Measurements from ENCODE around the gene TIMP3. TPM values are rescaled to one million over a fixed set of nuclear protein-coding genes. Genes with fewer than 3 reads are reported as not detected.

Gene TIMP3
- total and polyA plus RNA-seq, 2 donors (not counting 3 experiments of a cell fraction or from before 2014, with no cell fraction given), result 0.22 to 2.0 TPM

GRCh38 chr22:32829451-32829851 lies 27.9 kb downstream of the TIMP3 start:
- no peak for DNase-seq (ENCODE audit: low read depth, low spot score)
- FAIRE-seq, result no peak
- BruUV-seq (replicated peaks), result no TSS peak
- no peak overlapping the region for H3K27ac ChIP-seq (ENCODE audit: insufficient read depth, low read depth, low read length)
- dilution Hi-C loops (cut with MboI; ENCODE audit: extremely low pct_ligation_motif_present, low sequenced_read_pairs), result no loop called here
- H3K27me3 ChIP-seq (ENCODE audit: control insufficient read depth in 2 of 2, insufficient read depth in 2 of 2, low read length in 2 of 2), result no peaks in the 10 kb centered on the region
- no peak for TF ChIP-seq MAX (IDR thresholded peaks at IDR 0.05; ENCODE audit: insufficient read depth, insufficient read length)
- no peak for TF ChIP-seq CTCF (IDR thresholded peaks at IDR 0.05; ENCODE audit: extremely low read depth in 1 of 2, insufficient read depth in 1 of 2, low read depth in 1 of 2, low read length in 2 of 2)
- no peak for TF ChIP-seq POLR2A (IDR thresholded peaks at IDR 0.05; ENCODE audit: low read depth, low read length)
- TF ChIP-seq JUN (IDR thresholded peaks at IDR 0.05; ENCODE audit: borderline replicate concordance, insufficient read depth, insufficient read length, low read depth), result no peak
- no peak for TF ChIP-seq POLR2AphosphoS5 (IDR thresholded peaks at IDR 0.05; ENCODE audit: insufficient read depth, low read depth, low read length)
- TF ChIP-seq MYC (IDR thresholded peaks at IDR 0.05; ENCODE audit: low read depth, low read length), result no peak
- TF ChIP-seq EZH2 (IDR thresholded peaks at IDR 0.05; ENCODE audit: borderline replicate concordance, low read depth, low read length, severe bottlenecking), result no peak
- no peak for TF ChIP-seq GATA2 (IDR thresholded peaks at IDR 0.05; ENCODE audit: insufficient read depth, insufficient read length, low read depth, low read length)
- no peak for TF ChIP-seq FOS (IDR thresholded peaks at IDR 0.05; ENCODE audit: borderline replicate concordance, insufficient read depth, low read length)
- no peaks in the 10 kb centered on the region for H3K79me2 ChIP-seq (ENCODE audit: control insufficient read depth, insufficient read depth, low read length)
- ChIA-PET POLR2A (no interaction called here), CTCF (no interaction called here)
- H3K36me3 ChIP-seq (ENCODE audit: control insufficient read depth in 2 of 2, extremely low read depth in 1 of 2, insufficient read depth in 2 of 2, low read length in 2 of 2), result no peaks in the 10 kb centered on the region
- H3K4me2 ChIP-seq (ENCODE audit: insufficient read depth, low read length), result no peak overlapping the region
- no peaks in the 10 kb centered on the region for H3K9me3 ChIP-seq (replicated peaks; ENCODE audit: control insufficient read depth, insufficient read depth, low read length)
- peaks cover 4% of the 10 kb centered on the region for H3K4me1 ChIP-seq (ENCODE audit: control insufficient read depth, extremely low read depth, insufficient read depth, low read length)
- H2AFZ ChIP-seq (ENCODE audit: low read depth, low read length), result no peak overlapping the region
- intact Hi-C loops (cut with micrococcal nuclease), result no loop called here
- H3K9ac ChIP-seq (replicated peaks; ENCODE audit: extremely low read depth, insufficient read depth, low read length), result no peak overlapping the region
- no peak overlapping the region for H3K4me3 ChIP-seq (replicated peaks in 1 of 3; ENCODE audit: insufficient read depth in 1 of 3, low read depth in 1 of 3, low read length in 3 of 3)
- H4K20me1 ChIP-seq (replicated peaks; ENCODE audit: control insufficient read depth, extremely low read depth, insufficient read depth, low read length), result no peaks in the 10 kb centered on the region
- no peaks in the 10 kb centered on the region for H3K9me1 ChIP-seq (replicated peaks; ENCODE audit: control insufficient read depth, extremely low read depth, insufficient read depth, low read length)
